RWPE2 (cell line): ENCODE results near the gene CARD10.
"Not testable (repeated sequence)": the region's sequence is repeated elsewhere in the genome, so short reads cannot be mapped to it uniquely, and the experiment has no call there.

ENCODE experiments used
- ATAC-seq: fragments of 200-7000 bp; cut with Tn5 transposase; 3 replicates; pipeline ENCODE4 v1.9.1; 2021; ENCODE audit warnings: low read depth
- DNase-seq: peaks from one replicate; pipeline ENCODE4 v3.0.0-alpha.2; 2020; ENCODE audit warnings: low spot score
- H3K27ac ChIP-seq: fragments of 450-650 bp; 2 replicates; pipeline ENCODE4 v1.5.1; 2017; ENCODE audit warnings: mild to moderate bottlenecking; ENCODE audit not compliant: poor library complexity, severe bottlenecking
- H3K27me3 ChIP-seq: fragments of 250-450 bp; sonication (Bioruptor Pico); 2 replicates; pipeline ENCODE4 v1.5.1; 2021; ENCODE audit warnings: mild to moderate bottlenecking, moderate library complexity; ENCODE audit not compliant: insufficient read depth, poor library complexity, severe bottlenecking
- H3K36me3 ChIP-seq: fragments of 250-450 bp; sonication (Bioruptor Pico); 2 replicates; pipeline ENCODE4 v1.5.1; 2020; ENCODE audit warnings: low read depth, mild to moderate bottlenecking, moderate library complexity
- H3K4me1 ChIP-seq: fragments of 250-450 bp; sonication (Bioruptor Pico); 2 replicates; pipeline ENCODE4 v1.5.1; 2021; ENCODE audit warnings: mild to moderate bottlenecking, moderate library complexity; ENCODE audit not compliant: insufficient read depth, poor library complexity, severe bottlenecking
- H3K4me3 ChIP-seq: fragments of 250-450 bp; sonication (Bioruptor Pico); 2 replicates; pipeline ENCODE4 v1.5.1; 2021; ENCODE audit warnings: mild to moderate bottlenecking, moderate library complexity; ENCODE audit not compliant: severe bottlenecking
- H3K9me3 ChIP-seq: fragments of 250-450 bp; sonication (Bioruptor Pico); 2 replicates; pipeline ENCODE4 v1.5.1; 2021; ENCODE audit warnings: mild to moderate bottlenecking, moderate library complexity; ENCODE audit not compliant: severe bottlenecking
- TF ChIP-seq, protein P1 (sequence below): fragments of 450-650 bp; IDR thresholded peaks from one replicate; pipeline ENCODE4 v1.5.1; 2017; ENCODE audit warnings: mild to moderate bottlenecking, moderate library complexity; ENCODE audit not compliant: poor library complexity, severe bottlenecking

CARD10 gene

DNA sequence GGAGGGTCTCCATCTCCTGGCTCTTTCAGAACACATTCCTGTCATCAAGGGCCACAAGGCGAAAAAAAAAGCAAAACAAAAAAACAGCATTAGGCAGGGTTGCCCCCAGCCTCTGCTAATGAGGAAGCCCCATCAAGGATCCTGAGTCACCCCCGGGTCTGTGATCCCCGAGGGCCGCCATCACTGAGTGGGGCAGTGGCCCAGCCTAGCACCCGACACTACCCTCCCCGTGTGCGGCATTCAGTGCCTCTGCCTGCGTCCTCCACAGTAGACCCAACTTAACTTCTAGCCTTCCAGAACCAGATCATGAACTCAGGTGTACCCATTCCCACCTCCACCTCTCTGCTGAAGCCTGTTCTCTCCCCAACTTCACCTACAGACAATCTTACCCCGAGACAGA lies 34.5 kb upstream of the CARD10 start:
- Histone ChIP-seq H3K27ac (no peak overlapping the region), H3K4me3 (no peak overlapping the region), H3K4me1 (peaks cover 8% of the 10 kb centered on the region), H3K36me3 (no peaks in the 10 kb centered on the region), H3K27me3 (no peaks in the 10 kb centered on the region), H3K9me3 (no peaks in the 10 kb centered on the region)
- TF ChIP-seq, protein P1, sequence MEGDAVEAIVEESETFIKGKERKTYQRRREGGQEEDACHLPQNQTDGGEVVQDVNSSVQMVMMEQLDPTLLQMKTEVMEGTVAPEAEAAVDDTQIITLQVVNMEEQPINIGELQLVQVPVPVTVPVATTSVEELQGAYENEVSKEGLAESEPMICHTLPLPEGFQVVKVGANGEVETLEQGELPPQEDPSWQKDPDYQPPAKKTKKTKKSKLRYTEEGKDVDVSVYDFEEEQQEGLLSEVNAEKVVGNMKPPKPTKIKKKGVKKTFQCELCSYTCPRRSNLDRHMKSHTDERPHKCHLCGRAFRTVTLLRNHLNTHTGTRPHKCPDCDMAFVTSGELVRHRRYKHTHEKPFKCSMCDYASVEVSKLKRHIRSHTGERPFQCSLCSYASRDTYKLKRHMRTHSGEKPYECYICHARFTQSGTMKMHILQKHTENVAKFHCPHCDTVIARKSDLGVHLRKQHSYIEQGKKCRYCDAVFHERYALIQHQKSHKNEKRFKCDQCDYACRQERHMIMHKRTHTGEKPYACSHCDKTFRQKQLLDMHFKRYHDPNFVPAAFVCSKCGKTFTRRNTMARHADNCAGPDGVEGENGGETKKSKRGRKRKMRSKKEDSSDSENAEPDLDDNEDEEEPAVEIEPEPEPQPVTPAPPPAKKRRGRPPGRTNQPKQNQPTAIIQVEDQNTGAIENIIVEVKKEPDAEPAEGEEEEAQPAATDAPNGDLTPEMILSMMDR, result no peak
- no peak for DNase-seq
- no peak for ATAC-seq

DNA sequence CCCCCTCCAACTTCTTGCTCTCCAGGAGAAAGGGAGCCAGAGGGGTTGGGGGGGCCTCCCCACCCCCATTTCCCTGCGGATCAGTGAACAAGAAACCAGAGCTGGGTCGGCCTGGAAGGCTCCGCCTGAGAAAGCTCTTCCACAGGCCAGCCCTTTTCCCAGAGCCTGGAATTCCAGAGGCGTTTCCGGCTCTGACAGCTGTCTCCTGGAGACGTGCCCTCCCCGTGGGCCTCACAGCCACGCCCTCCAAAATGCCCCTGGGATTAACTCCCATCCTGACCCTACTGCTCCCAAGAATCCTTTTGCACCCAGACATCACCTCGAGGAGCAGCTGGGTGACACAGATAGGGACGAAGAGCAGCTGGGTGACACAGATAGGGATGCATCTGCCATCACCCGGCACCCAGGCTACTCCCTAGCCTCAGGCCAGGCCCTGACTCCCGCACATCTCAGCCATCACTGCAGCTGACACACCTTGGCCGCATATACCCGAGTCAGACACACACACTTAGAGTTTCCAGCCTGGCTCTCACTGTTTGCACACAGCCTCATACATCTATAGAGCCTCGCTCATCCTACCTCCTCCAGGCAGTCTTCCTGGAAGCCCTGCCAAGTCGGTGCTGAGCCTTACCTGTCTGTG lies 33.4 kb upstream of the CARD10 start:
- H3K9me3 ChIP-seq, result no peaks in the 10 kb centered on the region
- ATAC-seq (peak; percentile 81), DNase-seq (no peak)
- H3K27ac ChIP-seq, result peak overlapping the region; percentile 48
- H3K36me3 ChIP-seq, result no peaks in the 10 kb centered on the region
- TF ChIP-seq, protein P1, result no peak
- no peak overlapping the region for H3K4me3 ChIP-seq
- peaks cover 8% of the 10 kb centered on the region for H3K4me1 ChIP-seq
- no peaks in the 10 kb centered on the region for H3K27me3 ChIP-seq

DNA sequence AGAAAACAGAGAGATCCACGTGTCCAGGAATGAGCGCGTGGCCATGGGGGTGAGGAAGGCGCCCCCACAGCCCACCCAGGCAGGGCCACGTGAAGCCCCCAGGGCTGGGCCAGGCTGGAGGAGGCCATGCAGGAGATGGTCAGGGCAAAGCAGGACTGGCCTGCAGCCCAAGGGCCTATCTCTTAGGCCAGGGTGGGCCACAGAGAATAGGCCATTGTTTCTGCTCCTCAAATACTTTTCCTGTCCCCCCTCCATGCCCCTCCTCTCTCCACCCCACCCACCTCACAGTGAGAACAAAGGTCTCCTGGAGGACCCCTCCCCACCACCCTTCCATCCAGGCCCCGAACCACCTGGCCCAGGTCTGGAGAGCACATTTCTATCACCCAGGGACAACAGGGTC lies 32.8 kb upstream of the CARD10 start:
- Histone ChIP-seq H3K27me3 (no peaks in the 10 kb centered on the region), H3K4me3 (no peak overlapping the region), H3K9me3 (no peaks in the 10 kb centered on the region), H3K4me1 (peaks cover 9% of the 10 kb centered on the region), H3K27ac (peak overlapping the region; percentile 48), H3K36me3 (no peaks in the 10 kb centered on the region)
- no peak for DNase-seq
- no peak for ATAC-seq
- TF ChIP-seq, protein P1, result no peak

DNA sequence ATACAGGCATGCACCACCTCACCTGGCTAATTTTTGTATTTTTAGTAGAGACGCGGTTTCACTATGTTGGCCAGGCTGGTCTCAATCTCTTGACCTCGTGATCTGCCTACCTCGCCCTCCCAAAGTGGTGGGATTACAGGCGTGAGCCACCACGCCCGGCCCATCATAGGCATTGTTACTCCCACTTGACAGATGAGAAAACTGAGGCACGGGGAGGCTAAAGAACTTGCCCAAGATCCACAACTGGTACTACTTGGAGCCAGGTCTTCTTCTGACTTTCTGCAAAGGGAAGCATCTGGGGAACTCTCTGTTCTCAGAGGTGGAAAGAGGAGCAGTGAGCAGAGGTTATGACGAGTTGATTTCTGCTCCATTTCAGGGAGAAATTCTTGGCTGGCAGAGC lies 31.7 kb upstream of the CARD10 start:
- not testable (repeated sequence) for H3K36me3 ChIP-seq, H3K9me3 ChIP-seq, DNase-seq, H3K27ac ChIP-seq, ATAC-seq, H3K4me3 ChIP-seq, H3K27me3 ChIP-seq
- peaks cover 16% of the 10 kb centered on the region for H3K4me1 ChIP-seq

DNA sequence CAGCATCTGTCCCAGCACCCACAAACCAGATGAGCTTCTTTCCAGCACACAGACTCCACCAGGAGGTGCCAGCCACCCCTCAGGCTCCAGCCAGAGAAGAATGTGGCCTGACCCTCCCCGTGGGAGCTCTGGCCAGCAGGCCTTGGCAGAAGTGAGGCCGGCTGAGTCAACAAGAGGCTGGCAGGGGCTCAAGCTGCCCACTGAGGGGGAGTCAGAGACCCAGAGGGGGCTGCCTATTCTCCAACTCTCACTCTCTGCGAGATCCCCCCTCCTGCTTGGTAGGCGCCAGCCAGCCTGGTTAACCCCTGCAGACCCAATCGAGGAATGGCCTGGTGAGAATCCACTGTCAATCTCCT lies 30.5 kb upstream of the CARD10 start:
- no peak overlapping the region for H3K4me3 ChIP-seq
- no peak overlapping the region for H3K27ac ChIP-seq
- no peak for DNase-seq
- H3K4me1 ChIP-seq, result peaks cover 28% of the 10 kb centered on the region
- no peaks in the 10 kb centered on the region for H3K9me3 ChIP-seq
- H3K27me3 ChIP-seq, result no peaks in the 10 kb centered on the region
- no peaks in the 10 kb centered on the region for H3K36me3 ChIP-seq
- TF ChIP-seq, protein P1, result peak; percentile 14
- ATAC-seq, result no peak
